ENCODE data around the gene NNT.

GRCh38 chr5:43553381-43553780, 49.6 kb upstream of the NNT start:
- TF ChIP-seq TERF1 (CRISPR knock-in tag; IDR thresholded peaks at IDR 0.05) (no peak), CREM (IDR thresholded peaks at IDR 0.05) (no peak), CREM (CRISPR knock-in tag; IDR thresholded peaks at IDR 0.05) (no peak), ZBTB49 (CRISPR knock-in tag; IDR thresholded peaks at IDR 0.05; ENCODE audit: borderline replicate concordance) (no peak), CTCF (CRISPR knock-in tag; IDR thresholded peaks at IDR 0.05) (no peak)

Measured in HepG2 (cell line).